Thyroid gland (tissue), 4 donors: ENCODE measurements around the gene RANBP17. TPM values are rescaled to one million over a fixed set of nuclear protein-coding genes. Genes with fewer than 3 reads are reported as not detected.

Experiments used
- DNase-seq, 2 donors: peaks; one replicate each; pipeline ENCODE4 v3.0.0-alpha.2; 2019
- H3K27ac ChIP-seq, 3 donors: fragments of 200-600 bp; sonication (generic); 1 replicate in 2 of 3; 2 replicates in 1 of 3; pipeline ENCODE4 v1.5.1; 2016 to 2019; ENCODE audit warnings: mild to moderate bottlenecking in 1 of 3, moderate library complexity in 1 of 3
- H3K27me3 ChIP-seq: fragments of 200-600 bp; sonication (generic); one replicate; pipeline ENCODE4 v1.5.1; 2019
- H3K36me3 ChIP-seq, 2 donors: fragments of 200-600 bp; sonication (generic); one replicate each; pipeline ENCODE4 v1.5.1; 2016 to 2019
- H3K4me1 ChIP-seq, 2 donors: fragments of 200-600 bp; sonication (generic); one replicate each; pipeline ENCODE4 v1.5.1; 2017 to 2019
- H3K4me3 ChIP-seq, 3 donors: fragments of 200-600 bp; sonication (generic); replicated peaks in 1 of 3; 1 replicate in 2 of 3; 2 replicates in 1 of 3; pipeline ENCODE4 v1.5.1; 2016; ENCODE audit warnings: mild to moderate bottlenecking in 1 of 3
- H3K9me3 ChIP-seq: fragments of 200-600 bp; sonication (generic); one replicate; pipeline ENCODE4 v1.5.1; 2017
- CTCF ChIP-seq, 6 experiments: fragments of 200-600 bp in 3 of 6; fragments of 450-650 bp in 3 of 6; sonication (generic) in 3 of 6; IDR thresholded peaks; one replicate each; pipeline ENCODE4 v1.5.1; 2016 to 2019; ENCODE audit warnings: antibody characterized with exemption in 6 of 6, mild to moderate bottlenecking in 2 of 6, inconsistent platforms in 1 of 6, moderate library complexity in 1 of 6
- POLR2A ChIP-seq, 2 donors: fragments of 450-650 bp; IDR thresholded peaks; one replicate each; pipeline ENCODE4 v1.6.1; 2017; ENCODE audit warnings: antibody characterized with exemption in 2 of 2, mild to moderate bottlenecking in 2 of 2, moderate library complexity in 1 of 2
- WGBS, 2 donors: methylation state at CpG; one replicate each; pipeline ENCODE4 v1.1.5; 2017; 5-methylcytosine and 5-hydroxymethylcytosine counted together
- intact Hi-C: fragments of 100-400 bp; cut with DNase I; formaldehyde crosslinking; loops from one replicate; pipeline ENCODE4 v1.15.1; 2023
- total RNA-seq, 4 donors: library from RNA; depleted of rRNA; stranded (reverse); fragments of >200 nt; gene quantifications; one replicate each; pipeline ENCODE4 v1.2.3, GENCODE V29; 2016

The RANBP17 gene
- total RNA-seq, 4 donors from 2014 or later, result 20.2 to 35.0 (median 26.7) TPM

- Histone ChIP-seq H3K4me3 (no peak overlapping the region), H3K4me1 (no peaks in the 10 kb centered on the region), H3K27ac (no peak overlapping the region), H3K9me3 (no peaks in the 10 kb centered on the region), H3K27me3 (no peaks in the 10 kb centered on the region), H3K36me3 (no peaks in the 10 kb centered on the region)
- no peak for TF ChIP-seq POLR2A (IDR thresholded peaks at IDR 0.05)
- no peak for TF ChIP-seq CTCF (IDR thresholded peaks at IDR 0.05)
- WGBS, 2 donors, result 85 to 96% methylated on average over 2 of the region's 2 CpGs
- intact Hi-C loops, result no loop called here
- no peak for DNase-seq
Observed at GRCh38 chr5:171246231-171246630, 384.4 kb downstream of the RANBP17 start.

- DNase-seq, result no peak
- Histone ChIP-seq H3K27me3 (no peaks in the 10 kb centered on the region), H3K36me3 (no peaks in the 10 kb centered on the region), H3K27ac (no peak overlapping the region), H3K4me1 (no peaks in the 10 kb centered on the region), H3K9me3 (no peaks in the 10 kb centered on the region), H3K4me3 (no peak overlapping the region)
- TF ChIP-seq POLR2A (IDR thresholded peaks at IDR 0.05) (no peak), CTCF (IDR thresholded peaks at IDR 0.05) (no peak)
- intact Hi-C loops, result no loop called here
Observed at GRCh38 chr5:171249460-171249859, 387.6 kb downstream of the RANBP17 start.

- TF ChIP-seq POLR2A (IDR thresholded peaks at IDR 0.05) (no peak), CTCF (IDR thresholded peaks at IDR 0.05) (no peak)
- Histone ChIP-seq H3K36me3 (no peaks in the 10 kb centered on the region), H3K4me3 (no peak overlapping the region), H3K27me3 (no peaks in the 10 kb centered on the region), H3K27ac (no peak overlapping the region), H3K9me3 (no peaks in the 10 kb centered on the region), H3K4me1 (no peaks in the 10 kb centered on the region)
- DNase-seq, result no peak
- 93 to 100% methylated on average over 1 of the region's 1 CpG for WGBS, 2 donors
- intact Hi-C loops, result no loop called here
Observed at GRCh38 chr5:171250738-171251137, 388.9 kb downstream of the RANBP17 start.

GRCh38 chr5:171251519-171251918 is 389.7 kb downstream of the RANBP17 start:
- Histone ChIP-seq H3K4me3 (no peak overlapping the region), H3K27me3 (no peaks in the 10 kb centered on the region), H3K9me3 (no peaks in the 10 kb centered on the region), H3K4me1 (no peaks in the 10 kb centered on the region), H3K27ac (no peak overlapping the region), H3K36me3 (no peaks in the 10 kb centered on the region)
- no peak for TF ChIP-seq CTCF (IDR thresholded peaks at IDR 0.05)
- TF ChIP-seq POLR2A (IDR thresholded peaks at IDR 0.05), result no peak
- no peak for DNase-seq
- WGBS, 2 donors, result 95 to 97% methylated on average over 21 of the region's 21 CpGs
- intact Hi-C loops, result no loop called here

GRCh38 chr5:171252674-171253073 is 390.9 kb downstream of the RANBP17 start:
- H3K4me3 ChIP-seq, result no peak overlapping the region
- TF ChIP-seq CTCF (IDR thresholded peaks at IDR 0.05), result no peak
- no peak for TF ChIP-seq POLR2A (IDR thresholded peaks at IDR 0.05)
- no peaks in the 10 kb centered on the region for H3K27me3 ChIP-seq
- WGBS, 2 donors, result 93 to 95% methylated on average over 6 of the region's 6 CpGs
- intact Hi-C loops, result no loop called here
- DNase-seq, result no peak
- no peak overlapping the region for H3K27ac ChIP-seq
- H3K4me1 ChIP-seq, result no peaks in the 10 kb centered on the region
- H3K9me3 ChIP-seq, result no peaks in the 10 kb centered on the region
- H3K36me3 ChIP-seq, result no peaks in the 10 kb centered on the region
